ENCODE results near the gene AMH.

AMH gene

DNA sequence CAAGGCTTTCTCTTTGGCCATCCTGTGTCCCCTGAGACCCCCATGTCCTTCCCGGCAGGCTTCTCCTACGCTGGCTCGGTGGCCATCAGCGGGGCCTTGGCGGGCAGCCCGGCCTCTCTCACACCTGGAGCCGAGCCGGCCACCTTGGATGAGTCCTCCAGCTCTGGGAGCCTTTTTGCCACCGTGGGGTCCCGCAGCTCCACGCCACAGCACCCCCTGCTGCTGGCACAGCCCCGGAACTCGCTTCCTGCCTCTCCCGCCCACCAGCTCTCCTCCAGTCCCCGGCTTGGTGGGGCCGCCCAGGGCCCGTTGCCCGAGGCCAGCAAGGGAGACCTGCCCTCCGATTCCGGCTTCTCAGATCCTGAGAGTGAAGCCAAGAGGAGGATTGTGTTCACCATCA lies 27.2 kb upstream of the AMH start:
- DNase-seq = no peak

DNA sequence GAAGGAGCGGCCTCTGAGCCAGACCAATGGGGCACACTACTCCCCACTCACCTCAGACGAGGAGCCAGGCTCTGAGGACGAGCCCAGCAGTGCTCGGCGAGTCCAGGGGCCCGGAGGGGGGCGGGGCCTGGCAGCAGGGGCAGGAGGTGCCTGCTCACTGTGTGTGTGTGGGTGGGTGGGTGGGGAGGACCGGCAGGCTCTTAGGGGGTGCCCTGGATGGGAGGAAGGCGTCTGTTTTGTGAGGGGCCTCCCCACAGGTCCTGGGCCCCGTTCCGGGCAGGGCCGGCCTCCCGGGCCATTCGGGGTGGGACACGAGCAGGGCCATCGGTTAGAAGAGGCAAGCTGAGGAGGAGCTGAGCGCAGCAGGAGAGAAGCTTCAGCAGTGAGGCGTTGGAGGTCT lies 25.7 kb upstream of the AMH start:
- DNase-seq = no peak

DNA sequence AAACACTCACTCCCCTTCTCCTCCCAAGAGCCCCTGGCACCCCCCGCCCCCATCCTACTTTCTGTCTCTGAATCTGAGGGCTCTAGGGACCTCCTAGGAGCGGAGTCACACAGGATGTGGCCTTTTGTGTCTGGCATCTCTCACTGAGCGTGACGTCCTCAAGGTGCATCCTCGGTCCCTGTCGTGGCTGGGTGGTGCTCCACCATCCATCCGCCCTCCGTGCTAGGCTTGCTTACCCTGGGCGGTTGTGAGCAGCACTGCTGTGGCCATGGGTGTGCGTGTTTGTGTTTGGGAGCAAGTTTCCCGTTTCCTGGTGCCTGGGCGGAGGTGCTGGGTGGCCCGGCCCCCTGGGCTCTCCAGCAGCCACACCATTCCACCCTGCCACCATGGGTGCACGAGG lies 25.2 kb upstream of the AMH start:
- DNase-seq = no peak

DNA sequence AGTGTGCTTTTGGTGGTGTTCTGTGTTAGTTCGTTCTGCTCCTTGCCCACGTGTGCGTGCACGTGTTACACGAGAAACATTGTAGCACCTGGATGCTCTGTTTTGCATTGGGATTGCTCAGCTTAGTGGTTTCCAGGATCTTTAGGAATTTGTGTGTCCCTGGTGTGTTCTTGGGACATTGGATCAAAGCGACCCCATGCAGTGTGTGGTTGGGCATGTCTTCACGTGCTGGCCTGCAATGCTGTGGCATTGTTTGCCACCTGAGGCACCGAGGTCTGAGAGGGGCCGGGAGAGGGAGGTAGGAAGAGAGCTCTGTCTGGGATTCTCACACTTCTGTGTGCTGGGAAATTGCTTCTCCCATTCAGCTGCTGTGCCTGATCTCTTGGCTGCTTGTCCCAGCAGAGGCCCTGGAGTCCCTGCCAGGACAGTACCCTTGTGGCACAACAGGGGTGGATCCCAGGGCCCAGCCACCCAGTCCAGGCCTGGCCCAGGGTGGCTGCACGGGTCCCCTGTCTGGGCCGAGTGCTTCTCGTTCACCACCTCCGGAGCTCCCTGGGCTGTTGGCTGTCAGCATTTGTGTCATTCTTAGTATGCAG lies 24.3 kb upstream of the AMH start:
- no peak for DNase-seq

DNA sequence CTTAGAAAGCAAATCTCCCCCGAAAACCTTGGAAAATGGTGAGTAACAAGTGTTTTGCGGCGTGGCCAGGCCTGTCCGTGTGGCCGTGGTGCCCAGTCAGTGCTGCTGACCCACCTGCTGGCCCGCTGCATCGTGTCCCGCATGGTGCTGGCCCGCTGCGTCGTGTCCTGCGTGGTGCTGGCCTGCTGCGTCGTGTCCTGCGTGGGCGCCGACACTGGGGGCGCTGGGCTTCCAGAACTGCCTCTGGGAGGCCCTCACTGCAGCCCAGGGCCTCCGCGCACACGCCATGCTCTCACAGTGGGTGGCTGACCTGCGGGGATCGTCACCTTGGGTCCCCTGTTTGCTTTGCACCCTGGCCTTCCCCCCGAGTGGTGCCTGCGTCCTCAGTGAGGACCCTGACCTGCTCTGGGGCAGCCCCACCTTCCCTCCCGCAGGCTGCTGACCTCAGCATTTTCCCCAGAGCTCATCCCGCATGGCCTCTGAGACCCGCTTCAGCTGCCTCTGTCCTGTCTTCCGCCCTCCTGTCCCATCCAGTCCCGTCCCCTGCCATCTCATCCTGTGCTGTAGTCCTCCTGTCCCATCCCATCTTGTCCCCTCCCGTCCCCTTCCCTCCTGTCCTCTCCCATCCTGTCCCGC lies 23.6 kb upstream of the AMH start:
- DNase-seq = no peak

DNA sequence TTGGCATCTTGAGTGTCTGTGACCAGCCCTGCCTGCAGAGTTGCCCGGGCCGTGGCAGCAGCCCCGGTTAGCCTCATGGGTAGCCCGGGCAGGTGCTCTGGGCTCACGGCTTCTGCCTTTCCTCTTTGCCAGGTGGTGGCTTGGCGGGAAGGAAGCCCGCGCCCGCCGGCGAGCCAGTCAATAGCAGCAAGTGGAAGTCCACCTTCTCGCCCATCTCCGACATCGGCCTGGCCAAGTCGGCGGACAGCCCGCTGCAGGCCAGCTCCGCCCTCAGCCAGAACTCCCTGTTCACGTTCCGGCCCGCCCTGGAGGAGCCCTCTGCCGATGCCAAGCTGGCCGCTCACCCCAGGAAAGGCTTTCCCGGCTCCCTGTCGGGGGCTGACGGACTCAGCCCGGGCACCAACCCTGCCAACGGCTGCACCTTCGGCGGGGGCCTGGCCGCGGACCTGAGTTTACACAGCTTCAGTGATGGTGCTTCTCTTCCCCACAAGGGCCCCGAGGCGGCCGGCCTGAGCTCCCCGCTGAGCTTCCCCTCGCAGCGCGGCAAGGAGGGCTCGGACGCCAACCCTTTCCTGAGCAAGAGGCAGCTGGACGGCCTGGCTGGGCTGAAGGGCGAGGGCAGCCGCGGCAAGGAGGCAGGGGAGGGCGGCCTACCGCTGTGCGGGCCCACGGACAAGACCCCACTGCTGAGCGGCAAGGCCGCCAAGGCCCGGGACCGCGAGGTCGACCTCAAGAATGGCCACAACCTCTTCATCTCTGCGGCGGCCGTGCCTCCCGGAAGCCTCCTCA lies 22.9 kb upstream of the AMH start:
- no peak for DNase-seq

DNA sequence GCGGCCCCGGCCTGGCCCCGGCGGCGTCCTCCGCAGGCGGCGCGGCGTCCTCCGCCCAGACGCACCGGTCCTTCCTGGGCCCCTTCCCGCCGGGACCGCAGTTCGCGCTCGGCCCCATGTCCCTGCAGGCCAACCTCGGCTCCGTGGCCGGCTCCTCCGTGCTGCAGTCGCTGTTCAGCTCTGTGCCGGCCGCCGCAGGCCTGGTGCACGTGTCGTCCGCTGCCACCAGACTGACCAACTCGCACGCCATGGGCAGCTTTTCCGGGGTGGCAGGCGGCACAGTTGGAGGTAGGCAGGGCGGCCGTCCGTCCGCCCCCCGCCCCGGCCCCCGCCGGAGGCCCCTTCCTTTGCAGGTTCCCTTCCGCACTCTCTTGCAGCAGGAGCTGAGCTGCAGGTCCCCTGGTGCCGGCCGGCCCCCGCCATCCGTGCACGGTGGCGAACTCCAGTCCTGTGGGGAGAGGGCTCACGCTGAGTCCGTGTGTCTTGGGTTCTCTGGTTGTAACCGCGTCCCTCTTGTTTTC lies 22.2 kb upstream of the AMH start:
- DNase-seq = no peak

DNA sequence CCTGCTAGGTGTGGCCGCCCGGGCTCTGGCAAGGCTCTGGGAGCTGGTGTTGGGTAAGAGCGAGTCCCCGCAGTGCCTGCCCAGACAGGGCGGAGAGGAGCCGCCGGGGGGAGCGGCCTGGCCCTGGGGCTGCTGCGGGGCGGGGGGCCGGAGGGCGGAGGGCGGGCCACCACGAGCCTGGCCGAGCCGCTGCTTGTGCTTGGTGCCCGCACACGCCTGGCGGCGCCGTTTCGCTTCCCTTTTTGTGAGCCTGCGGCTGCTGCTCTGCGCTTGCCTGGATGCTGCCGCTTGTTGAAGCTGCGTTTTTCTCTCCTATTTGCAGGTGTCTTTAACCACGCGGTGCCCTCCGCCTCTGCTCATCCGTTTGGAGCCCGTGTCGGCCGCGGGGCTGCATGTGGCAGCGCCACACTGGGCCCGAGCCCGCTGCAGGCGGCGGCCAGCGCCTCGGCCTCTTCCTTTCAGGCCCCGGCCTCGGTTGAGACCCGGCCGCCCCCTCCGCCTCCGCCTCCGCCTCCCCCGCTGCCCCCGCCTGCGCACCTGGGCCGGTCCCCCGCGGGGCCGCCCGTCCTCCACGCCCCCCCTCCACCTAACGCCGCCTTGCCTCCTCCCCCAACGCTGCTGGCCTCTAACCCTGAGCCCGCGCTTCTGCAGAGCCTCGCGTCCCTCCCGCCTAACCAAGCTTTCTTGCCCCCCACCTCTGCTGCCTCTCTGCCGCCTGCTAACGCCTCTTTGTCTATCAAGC lies 21.5 kb upstream of the AMH start:
- no peak for DNase-seq

DNA sequence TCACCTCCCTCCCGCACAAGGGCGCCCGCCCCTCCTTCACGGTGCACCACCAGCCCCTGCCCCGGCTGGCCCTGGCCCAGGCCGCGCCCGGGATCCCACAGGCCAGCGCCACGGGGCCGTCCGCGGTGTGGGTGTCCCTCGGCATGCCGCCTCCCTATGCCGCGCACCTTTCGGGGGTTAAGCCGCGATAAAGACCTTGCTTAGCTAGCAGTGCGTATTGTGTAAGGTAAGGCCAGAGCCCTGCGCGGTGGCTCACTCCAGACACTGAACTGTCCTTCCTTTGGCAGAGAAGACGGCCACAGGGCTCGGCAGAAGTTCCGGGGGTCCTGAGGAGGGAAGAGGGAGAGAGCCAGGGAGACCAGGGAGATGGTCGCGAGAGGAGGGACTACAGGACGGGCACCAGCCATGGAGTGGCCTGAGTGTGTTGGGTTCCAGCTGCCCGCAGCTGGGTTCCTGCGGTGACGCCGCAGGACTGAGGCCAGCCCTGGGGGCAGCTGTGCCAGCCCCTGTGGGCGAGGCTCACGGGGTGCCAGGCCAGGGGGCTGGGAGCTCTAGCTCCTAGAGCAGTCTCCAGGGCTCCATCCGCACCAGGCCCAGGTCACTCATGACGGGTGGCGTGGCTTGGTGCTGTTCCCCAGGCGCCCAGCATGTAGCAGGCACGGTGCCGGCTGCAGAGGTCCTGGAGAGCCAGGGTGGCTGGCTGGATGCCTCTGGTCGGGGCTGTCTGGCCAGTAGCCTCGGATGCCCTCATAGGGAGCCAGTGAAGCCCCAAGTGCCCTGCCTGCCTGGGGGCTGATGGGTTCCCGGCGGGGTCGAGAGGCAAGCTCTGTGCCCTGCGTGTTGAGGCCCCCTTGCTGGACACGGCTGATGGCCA lies 20.7 kb upstream of the AMH start:
- no peak for DNase-seq

DNA sequence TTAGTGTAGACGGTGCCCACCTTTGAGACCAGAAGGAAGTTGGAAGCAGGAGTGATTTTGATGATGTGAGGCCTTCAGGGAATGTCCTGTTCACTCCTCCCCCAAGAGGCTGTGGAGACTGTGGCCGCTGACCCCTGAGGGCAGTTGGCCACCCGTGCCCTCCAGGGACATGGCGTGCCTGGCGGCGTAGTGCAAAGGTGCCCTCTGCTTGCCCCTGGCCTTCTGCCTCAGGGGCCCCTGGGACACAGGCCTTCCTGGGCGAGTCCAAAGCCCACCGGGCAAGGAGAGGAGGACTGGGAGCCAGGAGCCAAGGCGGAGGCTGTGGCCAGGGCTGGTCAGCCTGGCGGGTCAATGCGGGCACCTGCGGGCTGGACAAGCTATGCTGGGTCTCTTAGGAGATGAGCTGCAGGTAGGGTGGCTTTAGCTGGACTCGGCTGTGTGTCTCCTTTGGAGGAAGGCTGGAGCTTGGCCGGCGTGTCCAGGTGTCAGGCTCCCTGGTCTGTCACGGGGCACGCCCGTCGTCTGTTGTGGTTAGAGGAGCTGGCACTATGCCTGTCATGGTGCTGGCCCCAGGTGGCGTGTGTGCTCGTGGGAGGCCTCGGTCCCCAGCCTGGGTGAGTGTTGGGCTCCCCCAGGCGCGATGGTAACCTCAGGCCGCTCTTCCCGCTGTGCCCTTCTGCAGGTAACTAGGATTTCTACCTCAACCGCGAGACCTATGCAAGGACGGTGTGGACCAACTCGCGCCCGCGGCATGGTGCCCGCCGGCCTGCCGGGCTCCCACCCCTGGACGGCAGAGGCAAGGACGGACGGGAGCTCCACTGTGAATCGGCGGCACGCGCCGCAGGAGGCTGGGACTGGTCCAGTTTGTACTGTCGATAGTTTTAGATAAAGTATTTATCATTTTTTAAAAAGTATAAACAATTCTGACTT lies 19.8 kb upstream of the AMH start:
- DNase-seq = no peak

DNA sequence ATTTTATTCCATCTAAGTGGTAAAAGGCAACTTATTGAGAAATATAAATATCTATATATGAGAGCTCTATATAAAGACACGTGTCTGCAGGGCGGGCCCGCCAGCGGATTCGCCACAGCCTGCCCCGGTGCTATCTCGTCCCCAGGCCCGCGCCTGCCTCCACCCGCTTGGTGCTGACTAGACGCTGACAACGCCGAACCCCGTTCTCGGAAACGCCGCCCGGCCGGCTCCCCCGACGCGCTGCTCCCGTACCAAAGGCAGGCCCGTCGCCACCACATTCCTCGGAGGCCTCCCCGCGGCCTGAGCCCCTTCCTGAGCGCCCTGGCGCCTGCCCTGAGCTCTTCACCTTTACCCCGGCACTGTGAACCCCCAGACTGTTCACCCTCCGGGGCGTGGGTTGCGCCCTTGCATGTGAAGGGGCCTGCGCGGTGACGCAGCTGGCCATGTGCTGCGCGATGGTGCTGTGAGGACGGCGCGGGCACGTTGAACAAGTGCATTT lies 19.0 kb upstream of the AMH start:
- no peak for DNase-seq

DNA sequence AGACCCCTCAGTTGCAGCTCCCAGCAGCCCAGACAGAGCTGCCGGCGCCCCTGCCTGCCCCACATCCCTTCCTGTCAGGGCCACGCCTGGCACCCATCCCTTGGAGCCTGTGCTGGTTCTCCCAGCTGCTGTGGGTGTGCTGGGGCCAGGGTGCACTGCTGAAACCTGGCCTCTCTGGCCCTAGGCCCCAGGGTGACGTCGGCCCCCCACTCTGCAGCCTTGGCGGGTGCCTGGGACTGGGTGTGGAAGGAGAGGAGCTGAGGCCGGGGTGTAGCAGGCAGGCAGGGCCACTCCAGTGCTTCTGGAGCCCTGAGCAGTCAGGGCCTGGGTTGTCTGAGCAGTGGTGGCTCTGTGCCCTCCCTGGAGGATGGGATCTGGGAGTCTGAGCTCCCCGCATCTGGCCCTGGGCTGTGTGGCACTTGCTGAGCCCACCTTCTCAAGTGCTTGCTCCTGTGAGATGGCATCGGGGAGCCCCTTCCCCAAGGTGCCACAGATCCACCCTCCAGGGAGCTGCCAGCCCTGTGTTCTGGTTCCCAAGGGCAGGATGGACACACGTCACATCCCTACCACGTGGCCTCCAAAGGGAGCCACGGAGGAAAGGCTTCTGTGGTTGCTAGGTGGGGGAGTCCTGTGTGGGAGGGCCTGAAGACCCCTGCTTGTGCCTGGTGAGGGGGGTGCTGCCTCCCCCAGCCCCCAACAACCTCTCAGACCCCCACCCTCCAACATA lies 18.2 kb upstream of the AMH start:
- DNase-seq = no peak

DNA sequence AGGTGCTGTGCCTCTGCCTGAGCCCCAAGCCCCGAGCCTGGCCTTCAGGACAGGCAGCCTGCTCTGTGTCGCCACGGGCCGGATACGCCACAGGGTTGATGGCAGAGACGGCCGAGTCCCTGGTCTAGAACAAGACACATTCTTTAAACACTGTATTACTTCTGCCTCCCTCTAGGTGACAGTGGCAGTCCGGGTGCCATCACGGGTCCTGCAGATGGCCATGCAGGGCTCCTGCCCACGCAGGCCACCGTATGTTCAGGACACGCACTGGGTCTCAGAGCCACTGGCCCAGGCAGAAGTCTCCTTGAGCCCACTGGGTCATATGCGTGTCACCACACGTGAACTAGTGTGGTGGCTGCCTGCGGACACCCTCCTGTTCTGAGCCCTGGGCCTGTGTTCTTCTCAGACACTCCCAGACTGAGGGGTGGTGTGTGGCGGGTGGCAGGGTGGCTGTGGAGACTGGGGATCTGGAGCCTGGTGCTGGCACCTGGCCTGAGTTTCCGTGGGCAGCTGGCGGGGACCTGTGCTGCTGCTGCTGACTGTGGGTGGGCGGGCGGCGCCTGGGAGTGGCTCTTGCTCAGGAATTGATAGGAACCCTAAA lies 17.4 kb upstream of the AMH start:
- no peak for DNase-seq

DNA sequence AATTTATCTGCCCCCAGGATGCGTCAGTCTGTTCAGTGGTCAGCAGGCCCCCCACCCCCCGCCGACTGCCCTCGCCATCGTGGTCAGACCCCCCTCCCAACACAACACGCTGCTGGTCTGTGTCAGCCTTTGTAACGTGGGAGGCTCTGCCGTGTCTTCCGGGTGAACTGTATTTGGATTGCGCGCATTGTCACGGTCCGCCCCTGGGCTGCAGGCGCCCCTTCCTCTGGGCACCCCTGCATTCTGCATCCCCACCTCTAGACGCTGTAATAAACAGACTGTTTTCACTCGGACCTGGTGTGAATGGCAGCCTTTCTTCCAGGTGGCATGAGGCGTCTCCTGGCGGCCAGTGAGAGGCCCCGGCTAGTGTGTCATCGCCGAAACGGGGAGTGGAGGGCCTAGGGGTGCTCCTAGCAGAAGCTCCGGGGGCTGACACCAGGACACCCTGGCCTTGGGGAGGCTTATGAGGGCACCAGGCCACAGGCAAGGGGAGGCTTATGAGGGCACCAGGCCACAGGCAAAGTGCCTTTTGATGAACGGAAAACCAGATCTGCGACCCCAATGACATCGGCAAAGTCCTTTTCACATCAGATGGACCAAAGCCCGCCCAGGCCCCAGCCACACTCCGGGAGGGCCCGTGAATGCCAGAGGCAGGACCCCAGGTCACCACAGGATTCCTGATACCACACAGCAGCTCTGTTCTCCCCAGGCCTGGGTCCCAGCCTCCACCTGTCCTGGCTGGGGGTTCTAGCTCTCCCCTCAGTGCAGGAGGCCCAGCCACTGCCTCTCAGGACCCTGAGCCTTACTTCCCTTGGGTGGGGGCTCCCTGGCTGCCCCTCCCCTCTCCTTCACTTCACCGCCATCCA lies 16.6 kb upstream of the AMH start:
- DNase-seq = no peak

DNA sequence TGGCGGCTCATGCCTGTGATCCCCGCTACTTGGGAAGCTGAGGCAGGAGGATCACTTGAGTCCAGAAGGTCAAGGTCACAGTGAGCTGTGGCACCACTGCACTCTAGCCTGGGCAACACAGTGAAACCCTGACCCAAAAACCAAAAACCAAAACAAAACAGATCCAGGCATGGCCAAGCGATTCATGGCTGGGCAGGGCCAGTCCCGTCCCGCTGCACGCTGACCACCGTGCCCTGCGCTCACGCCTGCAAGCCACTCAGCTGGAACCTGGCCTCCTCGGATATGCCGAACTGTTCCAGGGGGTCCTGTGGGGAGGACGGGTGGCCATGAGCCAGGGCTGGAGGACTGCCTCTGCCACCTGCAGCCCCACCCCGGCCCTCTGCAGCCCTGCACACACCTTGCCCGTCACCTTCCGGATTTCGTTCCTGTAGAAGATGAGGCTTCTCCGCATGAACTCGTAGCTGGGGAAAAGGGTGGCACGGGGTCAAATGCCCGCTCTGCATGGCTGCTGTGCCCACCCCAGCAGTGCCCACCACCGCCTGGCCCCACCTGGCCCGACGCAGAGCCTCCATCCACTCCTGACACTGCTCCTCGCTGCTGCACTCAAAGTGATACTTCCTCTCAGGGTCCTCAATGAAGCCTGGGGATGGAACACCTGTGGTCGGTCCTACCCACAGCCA lies 15.4 kb upstream of the AMH start:
- DNase-seq = no peak

DNA sequence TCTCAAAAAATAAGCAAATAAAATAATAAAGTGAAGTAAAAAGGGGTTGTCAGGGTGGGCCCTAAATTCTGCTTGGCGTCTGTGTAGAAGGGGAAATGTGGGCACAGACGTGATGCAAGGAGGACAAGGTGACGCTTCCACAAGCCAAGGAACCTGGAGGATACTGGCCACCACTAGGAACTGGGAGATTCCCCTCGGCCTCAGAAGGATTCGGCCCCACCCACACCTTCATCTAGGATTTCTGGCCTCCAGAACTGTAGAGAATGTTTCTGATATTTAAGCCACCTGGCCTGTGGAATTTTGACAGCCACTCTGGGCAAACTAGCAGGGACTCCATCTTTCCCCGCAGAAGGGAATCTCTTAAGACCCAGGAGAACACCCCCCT lies 14.1 kb upstream of the AMH start:
- no peak for DNase-seq

DNA sequence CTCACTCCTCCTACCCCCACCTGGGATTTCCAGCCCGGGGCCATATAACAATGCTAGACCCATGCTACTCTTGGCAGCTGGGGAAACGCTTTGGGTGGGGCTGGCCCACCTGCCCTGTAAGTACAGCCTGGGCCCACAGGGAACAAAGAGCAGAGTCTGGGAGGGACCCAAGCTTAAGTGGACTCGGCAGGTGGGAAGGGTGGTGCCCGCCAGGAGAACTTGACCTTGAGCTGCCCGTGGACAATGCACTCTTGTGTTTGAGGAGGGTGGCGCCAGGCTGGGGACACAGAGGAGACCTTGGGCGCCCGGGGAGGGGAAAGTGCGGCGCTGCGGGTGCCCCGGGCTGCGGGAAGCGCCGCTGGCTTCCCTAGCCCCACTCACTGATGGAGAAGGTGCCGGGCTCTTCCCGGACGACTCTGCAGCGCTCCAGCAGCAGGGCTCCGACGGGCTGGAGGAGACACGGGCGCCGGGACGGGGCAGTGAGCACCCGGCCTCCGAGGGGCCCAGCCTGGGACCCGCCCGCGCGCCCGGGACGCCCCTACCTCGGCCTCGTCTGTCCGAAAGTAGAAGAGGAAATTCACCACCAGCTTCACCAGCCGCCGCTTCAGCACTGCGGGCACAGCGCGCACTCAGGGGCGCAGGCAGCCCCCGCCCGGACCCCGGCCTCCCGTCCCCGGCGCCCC lies 13.6 kb upstream of the AMH start:
- no peak for DNase-seq

DNA sequence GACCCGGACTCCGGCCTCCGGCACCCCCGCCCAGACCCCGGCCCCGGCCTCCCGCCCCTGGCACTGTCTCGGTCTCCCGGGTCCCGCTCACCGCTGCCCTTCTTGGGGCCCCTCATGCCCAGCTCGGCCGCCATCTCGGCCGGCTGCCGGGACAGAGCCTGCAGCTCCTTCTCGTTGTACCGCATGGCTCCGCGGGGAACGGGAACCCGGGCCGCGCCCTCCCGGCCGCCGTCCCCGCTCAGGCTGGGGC lies 13.1 kb upstream of the AMH start:
- no peak for DNase-seq

All from NCI-H510A (cell line).